ENCODE data around the gene FBXL2. TPM values are rescaled to one million over a fixed set of nuclear protein-coding genes. Genes with fewer than 3 reads are reported as not detected.

The FBXL2 gene
- total and polyA plus RNA-seq, 2 of the 8 experiments (the other 6 are each of a cell fraction or from before 2014, with no cell fraction given) = 3.1 to 5.4 TPM

GRCh38 chr3:33424606-33425452 lies 147.6 kb downstream of the FBXL2 start (continued):
- TF ChIP-seq ATF2 (IDR thresholded peaks at IDR 0.05; ENCODE audit: low read length) (no peak), TAF7 (optimal IDR thresholded peaks at IDR 0.05; ENCODE audit: borderline replicate concordance, low read depth, low read length) (no peak), SIX5 (IDR thresholded peaks at IDR 0.05; ENCODE audit: low read depth, low read length) (no peak), POU5F1 (IDR thresholded peaks at IDR 0.05; ENCODE audit: low read depth, low read length) (no peak)

Data from H1 (cell line).